Testis (tissue), 3 donors: ENCODE data around the gene NRP1. TPM values are rescaled to one million over a fixed set of nuclear protein-coding genes. Genes with fewer than 3 reads are reported as not detected.

Experiments used
- DNase-seq: peaks from one replicate; pipeline ENCODE4 v3.0.0-alpha.2; 2019
- H3K27ac ChIP-seq, 2 donors: fragments of 200-600 bp; sonication (generic); one replicate each; pipeline ENCODE4 v1.5.1; 2019
- H3K27me3 ChIP-seq: fragments of 200-600 bp; sonication (generic); one replicate; pipeline ENCODE4 v1.5.1; 2019
- H3K36me3 ChIP-seq: fragments of 200-600 bp; sonication (generic); one replicate; pipeline ENCODE4 v1.5.1; 2017; ENCODE audit warnings: low read depth; ENCODE audit errors: missing control alignments
- H3K4me1 ChIP-seq: fragments of 200-600 bp; sonication (generic); one replicate; pipeline ENCODE4 v1.5.1; 2019
- H3K4me3 ChIP-seq, 2 donors: fragments of 200-600 bp; sonication (generic); one replicate each; pipeline ENCODE4 v1.5.1; 2017 to 2019
- H3K9me3 ChIP-seq: fragments of 200-600 bp; sonication (generic); one replicate; pipeline ENCODE4 v1.5.1; 2017
- CTCF ChIP-seq, 3 experiments: fragments of 450-650 bp in 2 of 3; fragments of 200-600 bp in 1 of 3; sonication (generic) in 1 of 3; IDR thresholded peaks; one replicate each; pipeline ENCODE4 v1.5.1; 2016 to 2019; ENCODE audit warnings: antibody characterized with exemption in 3 of 3, mild to moderate bottlenecking in 2 of 3, moderate library complexity in 1 of 3
- POLR2A ChIP-seq: fragments of 450-650 bp; IDR thresholded peaks from one replicate; pipeline ENCODE4 v1.6.1; 2017; ENCODE audit warnings: antibody characterized with exemption, mild to moderate bottlenecking, moderate library complexity
- WGBS, 2 donors: methylation state at CpG; one replicate each; pipeline ENCODE4 v1.1.5; 2018; 5-methylcytosine and 5-hydroxymethylcytosine counted together
- intact Hi-C: fragments of 100-400 bp; cut with DNase I; formaldehyde crosslinking; loops from one replicate; pipeline ENCODE4 v1.15.1; 2023; ENCODE audit warnings: low total_unique reads
- polyA plus RNA-seq: library from polyadenylated mRNA; stranded (reverse); fragments of 350-450 nt; fragmentation: Illumina TruSeq; extraction: RNeasy Lipid Tissue Mini Kit (QIAGEN cat#74804); gene quantifications from one replicate; pipeline ENCODE4 v1.2.3, GENCODE V29; 2014; ENCODE audit warnings: low read depth, low replicate concordance; ENCODE audit not compliant: insufficient read depth
- total RNA-seq, 2 donors: library from RNA; depleted of rRNA; stranded (reverse); fragments of >200 nt; gene quantifications; one replicate each; pipeline ENCODE4 v1.2.3, GENCODE V29; 2016

Gene NRP1
- total and polyA plus RNA-seq, 3 donors from 2014 or later, result 15.9 to 23.8 (median 17.1) TPM

GRCh38 chr10:33272635-33273034, 61.8 kb downstream of the NRP1 start:
- intact Hi-C loops, result no loop called here
- TF ChIP-seq POLR2A (no peak), CTCF (IDR thresholded peaks at IDR 0.05) (no peak)
- no peak overlapping the region for H3K4me3 ChIP-seq
- peak overlapping the region in 1 of 2 donors; percentile 20 for H3K27ac ChIP-seq
- no peak for DNase-seq
- H3K36me3 ChIP-seq, result no peaks in the 10 kb centered on the region
- no peaks in the 10 kb centered on the region for H3K9me3 ChIP-seq
- WGBS, 2 donors, result 62 to 78% methylated on average over 7 of the region's 7 CpGs
- H3K27me3 ChIP-seq, result no peaks in the 10 kb centered on the region
- H3K4me1 ChIP-seq, result peaks cover 20% of the 10 kb centered on the region

GRCh38 chr10:33271969-33272583, 62.4 kb downstream of the NRP1 start:
- no peak overlapping the region for H3K4me3 ChIP-seq
- no peak for DNase-seq
- 63 to 70% methylated on average over 4 of the region's 4 CpGs for WGBS, 2 donors
- H3K4me1 ChIP-seq, result peaks cover 20% of the 10 kb centered on the region
- H3K27me3 ChIP-seq, result no peaks in the 10 kb centered on the region
- H3K9me3 ChIP-seq, result no peaks in the 10 kb centered on the region
- no peak for TF ChIP-seq POLR2A
- TF ChIP-seq CTCF (IDR thresholded peaks at IDR 0.05), result no peak
- H3K36me3 ChIP-seq, result no peaks in the 10 kb centered on the region
- intact Hi-C loops, result no loop called here
- H3K27ac ChIP-seq, result peak overlapping the region in 1 of 2 donors; percentile 20

- H3K4me1 ChIP-seq, result peaks cover 20% of the 10 kb centered on the region
- intact Hi-C loops, result no loop called here
- TF ChIP-seq CTCF (IDR thresholded peaks at IDR 0.05) (no peak), POLR2A (no peak)
- no peak overlapping the region for H3K27ac ChIP-seq
- 95 to 97% methylated on average over 1 of the region's 1 CpG for WGBS, 2 donors
- no peaks in the 10 kb centered on the region for H3K36me3 ChIP-seq
- DNase-seq, result no peak
- no peaks in the 10 kb centered on the region for H3K27me3 ChIP-seq
- no peak overlapping the region for H3K4me3 ChIP-seq
- H3K9me3 ChIP-seq, result no peaks in the 10 kb centered on the region
Measured at GRCh38 chr10:33270971-33271370, 63.5 kb downstream of the NRP1 start.

GRCh38 chr10:33267708-33268107, 66.8 kb downstream of the NRP1 start:
- H3K4me1 ChIP-seq, result peaks cover 12% of the 10 kb centered on the region
- H3K27ac ChIP-seq, result no peak overlapping the region
- H3K9me3 ChIP-seq, result no peaks in the 10 kb centered on the region
- intact Hi-C loops, result no loop called here
- no peak for DNase-seq
- WGBS, 2 donors, result 73 to 75% methylated on average over 5 of the region's 5 CpGs
- no peaks in the 10 kb centered on the region for H3K27me3 ChIP-seq
- TF ChIP-seq POLR2A (no peak), CTCF (IDR thresholded peaks at IDR 0.05) (no peak)
- H3K4me3 ChIP-seq, result no peak overlapping the region
- H3K36me3 ChIP-seq, result no peaks in the 10 kb centered on the region

- TF ChIP-seq CTCF (IDR thresholded peaks at IDR 0.05) (no peak), POLR2A (no peak)
- intact Hi-C loops, result no loop called here
- DNase-seq, result no peak
- Histone ChIP-seq H3K4me1 (peaks cover 10% of the 10 kb centered on the region), H3K27ac (no peak overlapping the region), H3K9me3 (no peaks in the 10 kb centered on the region), H3K36me3 (no peaks in the 10 kb centered on the region), H3K27me3 (no peaks in the 10 kb centered on the region), H3K4me3 (no peak overlapping the region)
- 79 to 84% methylated on average over 4 of the region's 4 CpGs for WGBS, 2 donors
Measured at GRCh38 chr10:33265621-33266020, 68.8 kb downstream of the NRP1 start.
